Coronary artery (tissue), 2 donors: Measurements from ENCODE around the gene CGREF1.

Experiments
- DNase-seq: peaks from one replicate; pipeline ENCODE4 v3.0.0-alpha.2; 2017; ENCODE audit warnings: low spot score
- H3K27ac ChIP-seq, 2 donors: fragments of 200-600 bp; sonication (generic); one replicate each; pipeline ENCODE4 v1.5.1; 2016 to 2019
- H3K4me3 ChIP-seq: fragments of 200-600 bp; sonication (generic); 2 replicates; pipeline ENCODE4 v1.5.1; 2016; ENCODE audit warnings: mild to moderate bottlenecking, moderate library complexity
- CTCF ChIP-seq: fragments of 200-600 bp; sonication (generic); IDR thresholded peaks from one replicate; pipeline ENCODE4 v1.5.1; 2019; ENCODE audit warnings: antibody characterized with exemption

Gene CGREF1

DNA sequence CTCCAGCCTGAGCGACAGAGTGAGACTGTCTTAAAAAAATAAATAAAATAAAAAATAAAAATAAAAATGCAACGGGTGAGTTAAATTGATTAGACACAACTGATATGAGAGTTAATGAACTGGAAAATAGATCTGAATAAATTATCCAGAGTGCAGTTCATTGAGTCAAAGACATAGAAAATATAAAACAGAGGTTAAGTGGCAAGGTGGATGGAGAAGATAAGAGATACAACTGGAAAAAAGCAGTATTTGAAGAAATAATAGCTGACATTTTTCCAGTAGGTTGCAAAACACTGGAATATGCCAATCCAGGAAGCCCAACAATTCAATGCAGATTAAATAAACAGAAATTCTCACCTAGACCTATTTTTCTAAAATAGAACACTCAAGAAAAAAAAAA, 10.7 kb downstream of the CGREF1 start:
- no peak for TF ChIP-seq CTCF
- H3K27ac ChIP-seq, result no peak overlapping the region
- DNase-seq, result no peak
- no peak overlapping the region for H3K4me3 ChIP-seq

- Histone ChIP-seq H3K4me3 (no peak overlapping the region), H3K27ac (no peak overlapping the region)
- DNase-seq, result no peak
- TF ChIP-seq CTCF, result no peak
These were observed 12.9 kb downstream of the CGREF1 start for GRCh38 chr2:27105981-27106380.

DNA sequence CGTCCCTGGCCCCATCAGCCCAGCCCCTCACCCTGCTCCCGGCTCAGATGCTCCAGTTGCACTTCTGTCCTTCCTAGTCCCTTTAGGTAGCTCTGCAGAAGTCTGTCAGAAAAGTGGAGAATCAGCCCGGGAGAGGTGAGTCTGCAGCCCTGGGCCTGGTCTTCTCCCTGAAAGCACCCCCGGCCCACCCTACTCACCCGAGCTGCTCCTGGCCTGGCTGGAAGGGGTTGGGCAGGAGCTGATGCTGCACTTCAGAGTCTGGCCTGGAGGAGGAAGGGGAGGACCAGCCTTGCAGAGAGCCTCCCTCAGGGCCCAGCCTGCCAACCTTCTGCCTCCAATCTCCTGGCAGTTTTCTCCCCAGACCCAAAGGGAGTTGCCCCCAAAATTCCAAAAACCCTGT, 16.6 kb downstream of the CGREF1 start:
- TF ChIP-seq CTCF, result no peak
- DNase-seq, result no peak
- no peak overlapping the region for H3K4me3 ChIP-seq
- H3K27ac ChIP-seq, result no peak overlapping the region

DNA sequence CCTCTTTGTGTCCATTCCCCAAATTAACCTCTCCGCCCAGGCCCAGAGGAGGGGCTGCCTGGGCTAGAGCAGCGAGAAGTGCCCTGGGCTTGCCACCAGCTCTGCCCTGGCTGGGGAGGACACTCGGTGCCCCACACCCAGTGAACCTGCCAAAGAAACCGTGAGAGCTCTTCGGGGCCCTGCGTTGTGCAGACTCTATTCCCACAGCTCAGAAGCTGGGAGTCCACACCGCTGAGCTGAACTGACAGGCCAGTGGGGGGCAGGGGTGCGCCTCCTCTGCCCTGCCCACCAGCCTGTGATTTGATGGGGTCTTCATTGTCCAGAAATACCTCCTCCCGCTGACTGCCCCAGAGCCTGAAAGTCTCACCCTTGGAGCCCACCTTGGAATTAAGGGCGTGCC, 18.9 kb downstream of the CGREF1 start:
- DNase-seq, result no peak
- TF ChIP-seq CTCF, result no peak
- Histone ChIP-seq H3K4me3 (no peak overlapping the region), H3K27ac (no peak overlapping the region)

DNA sequence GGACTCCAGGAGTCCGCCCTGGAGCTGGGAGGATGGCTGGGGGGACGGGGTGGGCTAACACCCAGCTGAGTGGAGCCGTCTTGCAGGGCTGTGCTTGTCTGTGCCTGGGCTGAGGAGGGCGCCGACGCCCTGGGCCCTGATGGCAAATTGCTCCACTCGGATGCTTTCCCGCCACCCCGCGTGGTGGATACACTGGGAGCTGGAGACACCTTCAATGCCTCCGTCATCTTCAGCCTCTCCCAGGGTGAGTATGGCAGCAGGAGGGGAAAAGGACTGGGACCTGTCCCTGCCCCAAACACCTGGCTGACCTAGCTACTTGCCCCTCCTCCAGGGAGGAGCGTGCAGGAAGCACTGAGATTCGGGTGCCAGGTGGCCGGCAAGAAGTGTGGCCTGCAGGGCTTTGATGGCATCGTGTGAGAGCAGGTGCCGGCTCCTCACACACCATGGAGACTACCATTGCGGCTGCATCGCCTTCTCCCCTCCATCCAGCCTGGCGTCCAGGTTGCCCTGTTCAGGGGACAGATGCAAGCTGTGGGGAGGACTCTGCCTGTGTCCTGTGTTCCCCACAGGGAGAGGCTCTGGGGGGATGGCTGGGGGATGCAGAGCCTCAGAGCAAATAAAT, 19.5 kb downstream of the CGREF1 start:
- DNase-seq, result no peak
- Histone ChIP-seq H3K27ac (no peak overlapping the region), H3K4me3 (no peak overlapping the region)
- no peak for TF ChIP-seq CTCF

DNA sequence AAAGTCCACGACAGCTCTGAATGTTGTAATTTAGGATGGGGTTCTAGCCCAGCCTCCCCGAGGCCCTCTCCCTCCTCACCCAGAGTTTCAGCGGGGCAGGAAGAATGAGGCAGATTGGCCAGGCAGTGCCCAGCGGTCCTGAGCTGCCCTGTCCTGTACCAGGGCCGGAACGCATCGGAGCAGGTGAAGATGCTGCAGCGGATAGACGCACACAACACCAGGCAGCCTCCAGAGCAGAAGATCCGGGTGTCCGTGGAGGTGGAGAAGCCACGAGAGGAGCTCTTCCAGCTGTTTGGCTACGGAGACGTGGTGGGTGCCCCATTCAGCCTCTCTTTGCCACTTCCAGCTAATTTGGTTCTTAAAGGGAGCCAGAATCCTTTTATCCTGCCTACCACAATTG, 21.6 kb downstream of the CGREF1 start:
- TF ChIP-seq CTCF, result no peak
- Histone ChIP-seq H3K4me3 (no peak overlapping the region), H3K27ac (no peak overlapping the region)
- DNase-seq, result no peak

DNA sequence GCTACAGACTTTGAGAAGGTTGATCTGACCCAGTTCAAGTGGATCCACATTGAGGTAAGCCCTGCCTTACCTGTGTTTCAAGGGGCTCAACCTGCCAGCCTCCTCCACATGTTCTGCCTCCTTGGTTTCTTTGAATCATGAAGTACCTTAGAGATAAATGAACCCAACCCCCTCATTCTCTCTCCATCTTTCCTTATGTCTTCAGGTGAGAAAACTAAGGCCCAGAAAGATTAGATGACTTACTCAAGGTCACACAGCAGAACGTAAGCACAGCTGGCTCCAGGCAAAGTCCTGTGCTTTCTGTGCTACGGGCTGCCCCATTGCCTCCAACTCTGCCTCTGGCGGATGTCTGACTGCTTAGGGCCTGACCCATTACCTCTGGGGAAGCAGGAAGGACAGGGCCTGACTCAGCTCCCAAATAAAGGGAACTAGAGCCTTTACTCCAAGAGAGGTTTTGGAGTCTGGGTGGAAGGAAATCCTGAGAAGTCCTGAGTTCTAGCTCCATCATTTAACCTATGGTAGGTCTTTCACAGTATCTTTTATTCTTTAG, 22.1 kb downstream of the CGREF1 start:
- DNase-seq, result no peak
- no peak overlapping the region for H3K4me3 ChIP-seq
- peak overlapping the region in 1 of 2 donors; percentile 52 for H3K27ac ChIP-seq
- TF ChIP-seq CTCF, result no peak
